Cortex of kidney (tissue), 1 donor: ENCODE results near the gene RAB34.
"Not testable (repeated sequence)": the region's sequence is repeated elsewhere in the genome, so short reads cannot be mapped to it uniquely, and the experiment has no call there.

Experiments used
- DNase-seq: peaks from one replicate; lab custom pipeline; 2025; lab: John Stamatoyannopoulos, UW

The RAB34 gene

GRCh38 chr17:28726627-28727491, 9.2 kb upstream of the RAB34 start:
- peak; percentile 81 for DNase-seq

GRCh38 chr17:28726226-28726626, 8.6 kb upstream of the RAB34 start, which contains the start of gene TLCD1:
TSS of gene TLCD1 (minus strand) at chr17:28726233. CDS start at chr17:28726097, 136 bp downstream.
- DNase-seq = no peak

- peak; percentile 48 for DNase-seq
These were observed 8.1 kb upstream of the RAB34 start for GRCh38 chr17:28725660-28726225.

GRCh38 chr17:28725166-28725659, 7.5 kb upstream of the RAB34 start:
- no peak for DNase-seq

GRCh38 chr17:28724500-28725165, 7.0 kb upstream of the RAB34 start:
- no peak for DNase-seq

GRCh38 chr17:28723836-28724499, 6.3 kb upstream of the RAB34 start:
- not testable (repeated sequence) for DNase-seq

- DNase-seq = no peak
These were observed 5.6 kb upstream of the RAB34 start for GRCh38 chr17:28723159-28723835.

GRCh38 chr17:28722417-28723158, 4.9 kb upstream of the RAB34 start:
- DNase-seq = no peak

GRCh38 chr17:28720997-28721329, 3.3 kb upstream of the RAB34 start:
- not testable (repeated sequence) for DNase-seq

- no peak for DNase-seq
These were observed 2.8 kb upstream of the RAB34 start for GRCh38 chr17:28720247-28720996.

- no peak for DNase-seq
These were observed 1.4 kb upstream of the RAB34 start for GRCh38 chr17:28719021-28719433.

GRCh38 chr17:28718333-28719020, 809 bp upstream of the RAB34 start:
- DNase-seq = no peak

- DNase-seq = no peak
These were observed 709 bp downstream of the RAB34 start for GRCh38 chr17:28716740-28717577.

- no peak for DNase-seq
These were observed 2.5 kb downstream of the RAB34 start for GRCh38 chr17:28715217-28715616.

- DNase-seq = no peak
These were observed 3.4 kb downstream of the RAB34 start for GRCh38 chr17:28714281-28714680.

GRCh38 chr17:28712705-28713415, 4.8 kb downstream of the RAB34 start:
- DNase-seq = no peak

- no peak for DNase-seq
These were observed 5.5 kb downstream of the RAB34 start for GRCh38 chr17:28712032-28712704.

GRCh38 chr17:28711723-28712031, 6.0 kb downstream of the RAB34 start, which contains the start of gene PROCA1:
TSS of gene PROCA1 (minus strand) at chr17:28711888. CDS start at chr17:28711660, 228 bp downstream.
- DNase-seq = no peak
